ENCODE measurements around the gene SETD3.

The SETD3 gene

GRCh38 chr14:99384450-99385417, 95.9 kb downstream of the SETD3 start:
- no peak for DNase-seq

- DNase-seq = no peak
These were observed 96.9 kb downstream of the SETD3 start for GRCh38 chr14:99383472-99384449.

GRCh38 chr14:99382781-99383471, 97.7 kb downstream of the SETD3 start:
- DNase-seq = no peak

GRCh38 chr14:99382071-99382470, 98.6 kb downstream of the SETD3 start:
- DNase-seq = no peak

GRCh38 chr14:99381688-99382060, 99.0 kb downstream of the SETD3 start:
- no peak for DNase-seq

- no peak for DNase-seq
These were observed 99.5 kb downstream of the SETD3 start for GRCh38 chr14:99380991-99381687.

- DNase-seq = no peak
These were observed 100.3 kb downstream of the SETD3 start for GRCh38 chr14:99380402-99380801.

- DNase-seq = no peak
These were observed 101.9 kb downstream of the SETD3 start for GRCh38 chr14:99378782-99379214.

GRCh38 chr14:99377951-99378350, 102.7 kb downstream of the SETD3 start:
- no peak for DNase-seq

- no peak for DNase-seq
These were observed 105.7 kb downstream of the SETD3 start for GRCh38 chr14:99374964-99375363.

GRCh38 chr14:99363616-99364290, 116.9 kb downstream of the SETD3 start:
- no peak for DNase-seq

- DNase-seq = no peak
These were observed 117.6 kb downstream of the SETD3 start for GRCh38 chr14:99363051-99363450.

- no peak for DNase-seq
These were observed 119.0 kb downstream of the SETD3 start for GRCh38 chr14:99361596-99362215.

GRCh38 chr14:99360774-99361595, 119.7 kb downstream of the SETD3 start:
- DNase-seq = no peak

- DNase-seq = no peak
These were observed 120.8 kb downstream of the SETD3 start for GRCh38 chr14:99359906-99360305.

GRCh38 chr14:99357916-99358390, 122.7 kb downstream of the SETD3 start:
- DNase-seq = no peak

GRCh38 chr14:99357151-99357915, 123.3 kb downstream of the SETD3 start:
- DNase-seq = no peak

GRCh38 chr14:99356031-99356608, 124.5 kb downstream of the SETD3 start:
- DNase-seq = no peak
